SJCRH30 (cell line): ENCODE data around the gene EPHA3. TPM values are rescaled to one million over a fixed set of nuclear protein-coding genes. Genes with fewer than 3 reads are reported as not detected.
A peak's percentile ranks its signal among the peaks of the same experiment; 100 is the strongest.

Experiments used
- DNase-seq, 2 experiments: peaks; one replicate each; pipeline ENCODE4 v3.0.0-alpha.2; 2015 to 2020
- H3K27ac ChIP-seq: fragments of 250-450 bp; sonication (Bioruptor Pico); 2 replicates; pipeline ENCODE4 v1.5.1; 2020; ENCODE audit warnings: mild to moderate bottlenecking, moderate library complexity
- H3K27me3 ChIP-seq: fragments of 250-450 bp; sonication (Bioruptor Pico); 2 replicates; pipeline ENCODE4 v1.5.1; 2020; ENCODE audit warnings: mild to moderate bottlenecking, moderate library complexity
- H3K36me3 ChIP-seq: fragments of 250-450 bp; sonication (Bioruptor Pico); 2 replicates; pipeline ENCODE4 v1.5.1; 2020; ENCODE audit warnings: mild to moderate bottlenecking, moderate library complexity
- H3K4me1 ChIP-seq: fragments of 250-450 bp; sonication (Bioruptor Pico); 2 replicates; pipeline ENCODE4 v1.5.1; 2020; ENCODE audit warnings: mild to moderate bottlenecking, moderate library complexity
- H3K4me3 ChIP-seq: fragments of 250-450 bp; sonication (Bioruptor Pico); 2 replicates; pipeline ENCODE4 v1.5.1; 2020; ENCODE audit warnings: mild to moderate bottlenecking, moderate library complexity
- H3K9me3 ChIP-seq: fragments of 250-450 bp; sonication (Bioruptor Pico); replicated peaks from 2 replicates; pipeline ENCODE4 v1.5.1; 2020; ENCODE audit warnings: mild to moderate bottlenecking, moderate library complexity
- total RNA-seq: library from RNA; depleted of rRNA; stranded (reverse); fragments of >200 nt; shearing (Covaris generic); gene quantifications from 2 replicates; pipeline ENCODE4 v1.2.3, GENCODE V29; 2014

EPHA3 gene
- total RNA-seq, 1 experiment from 2014 or later, result 1.1 TPM

DNA sequence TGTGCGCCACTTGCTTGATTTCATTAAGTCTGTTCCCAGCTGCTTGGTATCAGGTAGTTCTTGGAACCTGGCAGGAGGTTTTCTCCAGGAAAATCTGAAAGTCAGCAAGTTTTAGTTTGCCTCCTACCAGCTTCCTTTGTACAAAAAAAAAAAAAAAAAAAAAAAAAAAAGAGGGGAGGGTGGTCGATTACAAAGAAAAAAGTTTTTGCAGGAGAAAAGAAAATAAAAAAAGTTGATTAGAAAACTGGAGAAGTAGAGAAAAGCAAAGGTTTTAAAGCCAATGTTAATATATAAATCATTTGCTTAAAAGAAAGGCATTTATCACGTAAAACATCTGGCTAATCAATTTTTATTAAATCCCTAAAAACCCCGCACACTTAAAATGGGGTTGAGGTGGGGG, 5.9 kb downstream of the EPHA3 start:
- H3K36me3 ChIP-seq, result no peaks in the 10 kb centered on the region

GRCh38 chr3:89113893-89114840, 6.7 kb downstream of the EPHA3 start:
- no peaks in the 10 kb centered on the region for H3K36me3 ChIP-seq
- H3K27me3 ChIP-seq, result no peaks in the 10 kb centered on the region
- H3K9me3 ChIP-seq, result no peaks in the 10 kb centered on the region
- DNase-seq, result peak; percentile 3 to 18
- peak overlapping the region; percentile 40 for H3K4me3 ChIP-seq
- no peak overlapping the region for H3K27ac ChIP-seq
- H3K4me1 ChIP-seq, result no peaks in the 10 kb centered on the region; the same call in 1 of the 2 replicates

More for the DNA sequence above, 5.9 kb downstream of the EPHA3 start:
- no peak for DNase-seq
- Histone ChIP-seq H3K4me3 (no peak overlapping the region), H3K9me3 (no peaks in the 10 kb centered on the region), H3K4me1 (no peaks in the 10 kb centered on the region; the same call in 1 of the 2 replicates), H3K27ac (no peak overlapping the region), H3K27me3 (no peaks in the 10 kb centered on the region; the same call in 1 of the 2 replicates)

DNA sequence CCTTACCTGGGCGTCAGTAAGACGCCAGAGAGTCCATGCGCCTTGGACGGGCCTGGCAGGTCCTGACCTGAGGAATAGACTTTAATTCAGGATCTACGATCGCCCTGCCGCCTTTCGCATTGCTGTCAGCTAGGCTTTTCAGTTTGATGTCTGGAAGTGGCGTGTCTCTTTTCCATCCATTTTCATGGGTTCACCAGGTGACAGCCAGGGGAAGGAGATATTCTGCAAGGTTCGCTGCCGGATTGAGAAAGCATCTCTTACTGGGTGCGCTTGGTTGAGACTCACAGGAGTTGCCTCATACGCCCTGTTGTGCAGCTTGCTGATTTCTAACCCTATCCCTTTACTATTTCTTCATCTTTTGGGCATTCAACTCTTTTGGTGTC, 7.4 kb downstream of the EPHA3 start:
- Histone ChIP-seq H3K36me3 (no peaks in the 10 kb centered on the region), H3K27ac (no peak overlapping the region), H3K9me3 (no peaks in the 10 kb centered on the region), H3K27me3 (no peaks in the 10 kb centered on the region), H3K4me1 (no peaks in the 10 kb centered on the region; the same call in 1 of the 2 replicates), H3K4me3 (no peak overlapping the region)
- no peak for DNase-seq

DNA sequence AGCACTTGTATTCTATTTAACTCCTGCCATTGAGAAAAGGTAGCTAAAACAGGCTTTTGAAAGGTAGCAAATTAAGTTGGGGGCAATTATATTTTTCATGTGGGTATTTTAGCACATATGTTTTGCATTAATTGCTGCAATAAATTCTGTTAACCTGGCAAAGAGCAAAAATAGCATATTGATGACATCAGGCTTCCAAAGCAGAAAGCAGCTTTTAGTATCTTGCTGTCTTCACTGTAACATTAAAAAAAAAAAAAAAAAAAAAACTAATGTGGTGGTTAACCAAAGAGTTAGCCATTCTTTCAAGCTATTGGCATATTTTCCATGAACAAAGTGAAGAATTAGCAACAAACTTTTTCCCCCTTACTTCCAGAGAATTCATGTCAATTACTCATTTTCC, 9.1 kb downstream of the EPHA3 start:
- DNase-seq, result no peak
- no peaks in the 10 kb centered on the region for H3K36me3 ChIP-seq
- H3K4me3 ChIP-seq, result no peak overlapping the region
- H3K27ac ChIP-seq, result no peak overlapping the region
- no peaks in the 10 kb centered on the region; the same call in 1 of the 2 replicates for H3K4me1 ChIP-seq
- H3K27me3 ChIP-seq, result no peaks in the 10 kb centered on the region
- no peaks in the 10 kb centered on the region for H3K9me3 ChIP-seq

DNA sequence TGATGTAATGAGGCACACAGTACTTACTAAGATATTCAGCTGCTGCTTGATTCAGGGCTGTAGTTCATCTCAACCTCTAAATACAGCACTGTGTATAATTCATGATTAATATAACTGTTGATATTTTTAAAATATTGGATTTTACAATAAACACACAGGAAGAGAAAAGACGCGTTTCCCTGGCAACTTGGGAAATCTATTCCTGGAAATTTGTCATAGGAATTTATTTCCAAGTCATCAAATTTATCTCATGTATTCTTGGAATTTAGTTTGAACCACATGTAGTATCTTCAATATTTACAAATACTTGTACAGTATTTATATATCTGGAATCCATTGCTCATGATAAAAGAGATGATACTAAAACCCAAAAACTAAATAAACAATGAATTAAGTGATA, 30.6 kb downstream of the EPHA3 start:
- no peaks in the 10 kb centered on the region for H3K27me3 ChIP-seq
- H3K36me3 ChIP-seq, result no peaks in the 10 kb centered on the region
- no peak overlapping the region for H3K4me3 ChIP-seq
- no peaks in the 10 kb centered on the region for H3K4me1 ChIP-seq
- no peaks in the 10 kb centered on the region for H3K9me3 ChIP-seq
- H3K27ac ChIP-seq, result no peak overlapping the region
- no peak for DNase-seq

- DNase-seq, result no peak
- Histone ChIP-seq H3K4me1 (no peaks in the 10 kb centered on the region), H3K27ac (no peak overlapping the region), H3K36me3 (no peaks in the 10 kb centered on the region), H3K4me3 (no peak overlapping the region), H3K9me3 (no peaks in the 10 kb centered on the region), H3K27me3 (no peaks in the 10 kb centered on the region)
Measured at GRCh38 chr3:89139870-89140269, 32.4 kb downstream of the EPHA3 start.

GRCh38 chr3:89144080-89144479, 36.7 kb downstream of the EPHA3 start:
- Histone ChIP-seq H3K27me3 (no peaks in the 10 kb centered on the region), H3K4me1 (no peaks in the 10 kb centered on the region), H3K27ac (no peak overlapping the region), H3K9me3 (no peaks in the 10 kb centered on the region), H3K36me3 (no peaks in the 10 kb centered on the region), H3K4me3 (no peak overlapping the region)
- no peak for DNase-seq

DNA sequence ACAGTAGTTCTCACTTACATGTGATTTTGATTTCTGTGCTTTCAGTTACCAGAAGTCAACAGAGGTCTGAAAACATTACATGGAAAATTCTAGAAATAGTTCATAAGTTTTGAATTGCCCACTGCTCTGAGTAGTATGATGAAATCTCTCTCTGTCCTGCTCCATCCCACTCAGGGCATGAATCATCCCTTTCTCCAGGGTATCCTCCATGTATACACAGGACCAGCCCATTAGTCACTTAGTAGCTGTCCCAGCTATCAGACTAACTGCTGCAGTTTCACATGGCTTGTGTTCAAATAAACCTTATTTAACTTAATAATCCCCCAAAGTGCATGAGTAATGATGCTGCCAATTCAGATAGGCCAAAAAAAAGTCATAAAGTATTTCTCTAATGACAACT, 38.6 kb downstream of the EPHA3 start:
- Histone ChIP-seq H3K4me1 (no peaks in the 10 kb centered on the region), H3K36me3 (no peaks in the 10 kb centered on the region), H3K4me3 (no peak overlapping the region), H3K9me3 (no peaks in the 10 kb centered on the region), H3K27me3 (no peaks in the 10 kb centered on the region), H3K27ac (no peak overlapping the region)
- no peak for DNase-seq

DNA sequence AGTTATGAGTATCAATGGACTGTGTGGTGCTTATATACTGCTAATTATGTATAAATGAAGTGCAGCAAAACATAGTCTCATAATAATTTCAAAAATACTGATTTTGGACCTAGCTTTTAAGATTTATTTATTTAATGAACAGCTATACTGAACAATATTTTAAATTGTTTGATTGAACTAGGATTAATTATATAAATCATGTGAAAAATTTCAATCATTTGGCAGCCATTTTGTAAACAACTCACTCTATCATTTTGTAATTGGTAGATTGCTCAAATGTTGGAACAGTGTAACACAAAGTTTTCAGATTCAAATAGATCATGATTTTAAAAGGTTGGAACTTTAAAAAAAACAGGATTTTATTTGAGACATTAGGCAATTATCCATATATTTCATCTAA, 47.0 kb downstream of the EPHA3 start:
- Histone ChIP-seq H3K9me3 (no peaks in the 10 kb centered on the region), H3K4me1 (no peaks in the 10 kb centered on the region), H3K36me3 (no peaks in the 10 kb centered on the region), H3K4me3 (no peak overlapping the region), H3K27ac (no peak overlapping the region), H3K27me3 (no peaks in the 10 kb centered on the region)
- DNase-seq, result no peak

GRCh38 chr3:89155811-89156210, 48.4 kb downstream of the EPHA3 start:
- H3K4me3 ChIP-seq, result no peak overlapping the region

DNA sequence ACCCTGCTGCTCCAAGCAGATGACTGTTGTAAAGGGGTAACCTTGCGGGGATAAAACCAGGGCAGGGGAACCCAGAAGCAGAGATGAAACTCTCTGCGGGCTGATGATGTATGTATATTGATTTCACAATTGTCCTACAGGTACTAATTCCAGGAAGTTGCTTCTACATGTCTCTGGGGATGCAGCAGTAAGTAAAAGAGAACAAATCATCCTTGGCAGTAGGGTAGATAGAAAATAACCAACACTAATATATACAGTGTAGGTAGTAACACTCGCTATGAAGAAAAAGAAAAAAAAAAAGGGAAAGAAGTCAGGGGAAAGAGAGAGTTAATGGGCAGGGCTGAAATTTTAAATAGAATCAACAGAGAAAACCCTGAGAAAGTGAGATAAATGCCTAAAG, 50.2 kb downstream of the EPHA3 start:
- no peaks in the 10 kb centered on the region for H3K36me3 ChIP-seq
- H3K27me3 ChIP-seq, result no peaks in the 10 kb centered on the region
- DNase-seq, result no peak
- H3K9me3 ChIP-seq, result no peaks in the 10 kb centered on the region
- H3K4me1 ChIP-seq, result no peaks in the 10 kb centered on the region
- H3K27ac ChIP-seq, result no peak overlapping the region
- H3K4me3 ChIP-seq, result no peak overlapping the region

More at GRCh38 chr3:89155811-89156210, 48.4 kb downstream of the EPHA3 start:
- Histone ChIP-seq H3K27ac (no peak overlapping the region), H3K27me3 (no peaks in the 10 kb centered on the region), H3K9me3 (no peaks in the 10 kb centered on the region), H3K4me1 (no peaks in the 10 kb centered on the region), H3K36me3 (no peaks in the 10 kb centered on the region)
- DNase-seq, result no peak

- no peak overlapping the region for H3K4me3 ChIP-seq
- DNase-seq, result no peak
- H3K36me3 ChIP-seq, result no peaks in the 10 kb centered on the region
Measured at GRCh38 chr3:89159605-89160004, 52.2 kb downstream of the EPHA3 start.

GRCh38 chr3:89164774-89165173, 57.4 kb downstream of the EPHA3 start:
- no peak for DNase-seq
- H3K36me3 ChIP-seq, result no peaks in the 10 kb centered on the region
- no peaks in the 10 kb centered on the region for H3K27me3 ChIP-seq
- H3K4me3 ChIP-seq, result no peak overlapping the region
- no peaks in the 10 kb centered on the region for H3K9me3 ChIP-seq
- no peaks in the 10 kb centered on the region for H3K4me1 ChIP-seq
- no peak overlapping the region for H3K27ac ChIP-seq

More at GRCh38 chr3:89159605-89160004, 52.2 kb downstream of the EPHA3 start:
- no peak overlapping the region for H3K27ac ChIP-seq
- H3K27me3 ChIP-seq, result no peaks in the 10 kb centered on the region
- no peaks in the 10 kb centered on the region for H3K4me1 ChIP-seq
- no peaks in the 10 kb centered on the region for H3K9me3 ChIP-seq

DNA sequence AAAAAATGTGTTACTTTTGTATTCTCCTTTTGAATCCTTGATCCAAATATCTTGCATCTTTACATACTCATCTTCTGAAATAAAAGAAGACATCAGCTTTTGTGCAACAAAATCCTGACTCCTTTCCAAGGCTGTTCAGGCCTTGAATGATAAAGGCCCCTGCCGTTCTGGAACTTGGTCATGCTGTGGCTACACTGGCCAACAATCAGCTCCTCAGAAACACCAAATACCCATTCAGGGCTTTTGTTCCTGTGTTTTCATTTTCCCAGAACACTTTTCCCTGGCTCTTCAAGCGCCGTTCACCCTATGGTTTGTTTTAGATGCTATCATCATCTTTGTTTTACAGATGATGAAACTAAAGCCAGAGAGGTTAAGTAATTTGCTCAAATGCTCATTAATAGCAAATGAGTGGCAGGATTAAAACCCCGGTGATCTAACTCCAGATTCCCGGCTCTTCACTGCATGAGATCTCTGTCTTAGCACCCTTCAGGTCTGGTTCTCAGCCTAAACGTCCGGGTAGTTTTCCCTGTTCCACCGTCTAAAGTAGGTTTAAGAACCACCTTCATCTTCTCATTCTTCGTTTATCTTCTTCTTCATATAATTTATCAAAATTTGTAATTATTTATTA, 58.3 kb downstream of the EPHA3 start:
- Histone ChIP-seq H3K27me3 (no peaks in the 10 kb centered on the region), H3K4me1 (no peaks in the 10 kb centered on the region), H3K27ac (no peak overlapping the region), H3K36me3 (no peaks in the 10 kb centered on the region), H3K4me3 (no peak overlapping the region), H3K9me3 (no peaks in the 10 kb centered on the region)
- DNase-seq, result no peak
